ENCODE data around the gene FADS2.

FADS2 gene

GRCh38 chr11:61910187-61911127 is 82.4 kb downstream of the FADS2 start:
- Histone ChIP-seq H3K9me2 (replicated peaks; ENCODE audit: insufficient read depth, low read length) (no peaks in the 10 kb centered on the region), H3K27me3 (ENCODE audit: low read length) (no peaks in the 10 kb centered on the region), H3K4me2 (ENCODE audit: low read depth, low read length, poor library complexity, severe bottlenecking) (no peak overlapping the region), H3K27ac (ENCODE audit: low read depth, low read length) (no peak overlapping the region), H3K36me3 (ENCODE audit: low read length) (no peaks in the 10 kb centered on the region), H3K4me3 (ENCODE audit: insufficient read depth, low read length, poor library complexity, severe bottlenecking) (no peak overlapping the region), H3K9me3 (ENCODE audit: insufficient read depth, low read length) (no peaks in the 10 kb centered on the region), H2AFZ (ENCODE audit: low read depth, low read length, severe bottlenecking) (no peak overlapping the region), H3K9ac (ENCODE audit: low read length) (no peak overlapping the region), H3K79me2 (ENCODE audit: insufficient read depth, low read length) (no peaks in the 10 kb centered on the region), H3F3A (ENCODE audit: insufficient read depth) (no peaks in the 10 kb centered on the region), H4K20me1 (ENCODE audit: low read depth, low read length) (no peaks in the 10 kb centered on the region)
- TF ChIP-seq CTCF (IDR thresholded peaks at IDR 0.05; ENCODE audit: insufficient read depth, low read length, poor library complexity, severe bottlenecking) (no peak), EZH2phosphoT487 (conservative IDR thresholded peaks at IDR 0.05; ENCODE audit: low read length) (no peak)

- Histone ChIP-seq H3K9ac (ENCODE audit: low read length) (no peak overlapping the region), H3K9me3 (ENCODE audit: insufficient read depth, low read length) (no peaks in the 10 kb centered on the region), H3K9me2 (replicated peaks; ENCODE audit: insufficient read depth, low read length) (no peaks in the 10 kb centered on the region), H3K27me3 (ENCODE audit: low read length) (no peaks in the 10 kb centered on the region), H3F3A (ENCODE audit: insufficient read depth) (no peaks in the 10 kb centered on the region), H3K79me2 (ENCODE audit: insufficient read depth, low read length) (no peaks in the 10 kb centered on the region), H3K27ac (ENCODE audit: low read depth, low read length) (no peak overlapping the region), H3K4me3 (ENCODE audit: insufficient read depth, low read length, poor library complexity, severe bottlenecking) (no peak overlapping the region), H2AFZ (ENCODE audit: low read depth, low read length, severe bottlenecking) (no peak overlapping the region), H4K20me1 (ENCODE audit: low read depth, low read length) (no peaks in the 10 kb centered on the region), H3K4me2 (ENCODE audit: low read depth, low read length, poor library complexity, severe bottlenecking) (no peak overlapping the region), H3K36me3 (ENCODE audit: low read length) (no peaks in the 10 kb centered on the region)
- no peak for TF ChIP-seq EZH2phosphoT487 (conservative IDR thresholded peaks at IDR 0.05; ENCODE audit: low read length)
Measured at GRCh38 chr11:61911128-61911700, 83.1 kb downstream of the FADS2 start.

- no peak overlapping the region for H3K9ac ChIP-seq (ENCODE audit: low read length)
- H3K79me2 ChIP-seq (ENCODE audit: insufficient read depth, low read length) = no peaks in the 10 kb centered on the region
- H2AFZ ChIP-seq (ENCODE audit: low read depth, low read length, severe bottlenecking) = no peak overlapping the region
- H3K4me2 ChIP-seq (ENCODE audit: low read depth, low read length, poor library complexity, severe bottlenecking) = no peak overlapping the region
- no peaks in the 10 kb centered on the region for H3K9me3 ChIP-seq (ENCODE audit: insufficient read depth, low read length)
- H3K4me3 ChIP-seq (ENCODE audit: insufficient read depth, low read length, poor library complexity, severe bottlenecking) = no peak overlapping the region
- no peak for TF ChIP-seq EZH2phosphoT487 (conservative IDR thresholded peaks at IDR 0.05; ENCODE audit: low read length)
- no peak for TF ChIP-seq CTCF (IDR thresholded peaks at IDR 0.05; ENCODE audit: insufficient read depth, low read length, poor library complexity, severe bottlenecking)
- no peaks in the 10 kb centered on the region for H3K36me3 ChIP-seq (ENCODE audit: low read length)
- H3K9me2 ChIP-seq (replicated peaks; ENCODE audit: insufficient read depth, low read length) = no peaks in the 10 kb centered on the region
- no peak overlapping the region for H3K27ac ChIP-seq (ENCODE audit: low read depth, low read length)
- no peaks in the 10 kb centered on the region for H3F3A ChIP-seq (ENCODE audit: insufficient read depth)
- no peaks in the 10 kb centered on the region for H4K20me1 ChIP-seq (ENCODE audit: low read depth, low read length)
- no peaks in the 10 kb centered on the region for H3K27me3 ChIP-seq (ENCODE audit: low read length)
Measured at GRCh38 chr11:61911701-61912529, 83.8 kb downstream of the FADS2 start.

Measured in SU-DHL-6 (cell line).